SH-SY5Y (cell line): ENCODE results near the gene ATG9B.
A peak's percentile ranks its signal among the peaks of the same experiment; 100 is the strongest.

Experiments
- GATA2 ChIP-seq: IDR thresholded peaks from 2 replicates; pipeline ENCODE4 v1.6.1; 2011; ENCODE audit warnings: mild to moderate bottlenecking, low read depth, low read length
- GATA3 ChIP-seq: IDR thresholded peaks from 2 replicates; pipeline ENCODE4 v1.6.1; 2011; ENCODE audit warnings: low read depth, mild to moderate bottlenecking, low read length, moderate library complexity

The ATG9B gene

DNA sequence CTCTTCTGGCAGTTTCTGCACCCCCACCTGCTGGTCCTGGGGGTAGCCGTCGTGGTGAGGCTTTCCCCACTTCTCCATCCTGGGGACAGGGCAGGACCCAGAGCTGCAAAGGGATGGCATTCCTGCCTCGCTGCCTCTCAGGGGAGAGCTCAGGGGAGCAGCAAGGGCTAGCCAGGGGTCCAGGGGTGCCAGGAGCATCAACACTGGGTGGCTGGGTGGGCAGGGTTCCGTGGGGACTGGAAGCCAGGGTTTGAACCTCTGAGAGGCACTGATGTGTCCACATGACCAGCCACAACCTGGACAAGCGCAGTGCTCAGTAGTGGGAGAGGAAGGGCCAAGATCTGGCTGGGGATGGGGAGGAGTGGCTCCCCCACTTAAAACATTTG lies 9.6 kb upstream of the ATG9B start:
- TF ChIP-seq GATA3 (no peak), GATA2 (no peak)

DNA sequence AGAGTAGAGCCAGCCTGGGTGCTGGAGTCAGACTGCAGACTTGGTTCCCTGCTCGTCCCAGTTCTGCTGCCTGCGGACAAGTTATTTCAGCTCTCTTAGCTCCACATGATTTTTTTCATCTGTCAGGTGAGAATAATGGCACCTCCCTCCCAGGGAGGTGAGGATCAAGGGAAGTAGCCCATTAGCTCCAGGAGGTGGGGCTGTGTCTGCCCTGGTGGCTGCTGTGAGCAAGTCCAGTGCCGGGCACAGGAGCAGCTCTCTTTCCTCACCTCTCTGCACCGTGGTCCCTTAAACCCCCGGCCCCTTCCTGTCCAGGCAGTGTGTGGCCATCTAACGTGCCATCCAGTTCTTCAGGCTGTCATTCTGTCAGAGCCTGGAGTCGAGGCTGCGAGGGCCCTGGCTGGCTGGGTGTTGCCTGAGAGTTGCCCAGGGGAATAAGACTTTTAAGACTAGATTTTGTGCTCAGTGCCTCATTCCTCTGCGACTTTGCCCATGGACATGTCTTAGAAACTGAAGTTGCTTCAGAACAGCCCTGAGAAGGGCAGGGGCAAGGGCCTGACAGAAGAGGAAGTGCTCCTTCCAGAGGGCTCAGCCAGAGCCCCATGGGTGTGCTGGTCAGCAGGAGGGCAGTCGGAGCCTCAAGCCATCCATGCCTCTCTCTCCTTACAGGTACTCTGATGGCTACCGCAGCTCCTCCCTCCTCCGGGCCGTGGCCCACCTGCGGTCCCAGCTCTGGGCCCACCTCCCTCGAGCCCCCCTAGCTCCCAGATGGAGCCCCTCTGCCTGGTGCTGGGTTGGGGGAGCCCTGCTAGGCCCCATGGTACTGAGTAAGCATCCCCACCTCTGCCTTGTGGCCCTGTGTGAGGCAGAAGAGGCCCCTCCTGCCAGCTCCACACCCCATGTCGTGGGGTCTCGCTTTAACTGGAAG lies 8.9 kb upstream of the ATG9B start:
- TF ChIP-seq GATA3 (no peak), GATA2 (no peak)

DNA sequence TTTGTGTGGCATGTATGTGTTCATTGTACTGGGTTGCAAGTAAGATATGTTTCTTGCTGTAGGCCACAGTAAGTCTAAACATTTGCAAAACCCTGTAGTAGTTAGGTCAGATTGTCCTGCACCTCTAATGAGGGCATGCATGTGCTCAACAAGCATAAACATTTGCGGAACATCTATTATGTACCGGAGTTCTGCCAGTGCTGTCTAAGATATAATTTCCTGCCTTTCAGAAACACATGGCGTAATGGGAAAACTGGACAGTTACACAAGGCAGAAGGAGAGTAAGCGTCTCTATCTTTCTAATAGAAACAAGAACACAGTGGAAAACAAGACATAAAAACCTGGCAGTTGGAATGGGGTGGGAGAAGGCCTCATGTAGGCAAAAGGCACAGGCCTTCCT lies 6.7 kb upstream of the ATG9B start:
- no peak for TF ChIP-seq GATA3

DNA sequence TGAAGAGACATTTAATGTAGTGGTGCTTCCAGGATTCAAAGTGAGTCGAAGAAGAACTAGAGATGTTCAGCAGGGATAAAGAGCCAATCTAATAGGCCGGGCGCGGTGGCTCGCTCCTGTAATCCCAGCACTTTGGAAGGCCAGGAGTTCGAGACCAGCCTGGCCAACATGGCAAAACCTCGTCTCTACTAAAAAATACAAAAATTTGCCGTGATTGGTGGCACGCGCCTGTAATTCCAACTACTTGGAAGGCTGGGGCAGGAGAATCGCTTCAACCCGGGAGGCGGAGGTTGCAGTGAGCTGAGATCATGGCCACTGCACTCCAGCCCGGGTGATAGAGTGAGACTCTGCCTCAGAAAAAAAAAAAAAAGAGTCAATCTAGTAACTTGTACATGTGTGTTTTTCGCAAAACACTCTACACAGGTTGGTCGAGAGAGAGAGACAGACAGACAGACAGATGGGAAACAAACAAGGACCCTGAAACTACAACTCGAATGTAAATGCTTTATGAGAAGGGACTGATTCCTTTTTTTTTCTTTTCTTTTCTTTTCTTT lies 4.7 kb upstream of the ATG9B start:
- TF ChIP-seq GATA2 (no peak), GATA3 (no peak)

DNA sequence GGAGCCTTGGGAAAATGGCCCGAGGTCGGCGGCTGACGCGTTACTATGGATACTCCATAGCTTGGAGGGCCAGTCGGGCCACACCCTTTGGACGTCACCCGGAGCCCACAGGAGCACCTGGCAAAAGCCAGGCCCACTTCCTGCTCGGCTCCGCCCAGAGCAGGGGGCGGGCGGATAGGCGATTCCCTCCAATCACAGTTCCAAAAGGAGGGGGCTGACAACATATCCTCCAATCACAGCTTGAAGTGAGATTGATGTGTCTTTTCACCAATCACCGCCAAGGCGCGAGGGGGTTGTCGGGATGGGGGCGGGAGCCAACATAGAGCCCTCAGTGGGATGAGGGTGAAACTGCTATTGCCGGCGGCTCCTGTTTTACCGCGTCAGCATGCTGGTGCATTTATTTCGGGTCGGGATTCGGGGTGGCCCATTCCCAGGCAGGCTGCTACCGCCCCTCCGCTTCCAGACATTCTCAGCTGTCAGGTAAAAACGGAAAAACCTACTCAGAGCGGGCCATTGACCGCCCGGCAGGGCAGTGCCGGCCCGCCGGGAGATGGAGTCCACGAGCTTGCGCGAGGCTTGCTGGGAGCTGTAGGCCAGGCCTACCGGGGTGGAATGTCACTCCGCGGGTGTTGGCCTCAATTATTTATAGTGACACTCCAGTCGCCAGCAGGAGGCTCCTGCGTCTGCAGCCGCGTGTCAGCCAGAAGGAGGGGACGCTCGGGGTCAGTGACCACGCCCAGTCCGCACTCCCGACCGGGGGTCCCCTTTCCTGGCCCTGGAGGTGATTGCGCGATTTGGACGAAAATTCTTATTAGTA lies 4.0 kb upstream of the ATG9B start, which contains the start of gene ABCB8:
TSS of gene ABCB8 (plus strand) at position 320 of the 817 bp plus-strand sequence. CDS start at position 386, 66 bp downstream.
- no peak for TF ChIP-seq GATA3
- peak; percentile 26; the same call in 1 of the 2 replicates for TF ChIP-seq GATA2

DNA sequence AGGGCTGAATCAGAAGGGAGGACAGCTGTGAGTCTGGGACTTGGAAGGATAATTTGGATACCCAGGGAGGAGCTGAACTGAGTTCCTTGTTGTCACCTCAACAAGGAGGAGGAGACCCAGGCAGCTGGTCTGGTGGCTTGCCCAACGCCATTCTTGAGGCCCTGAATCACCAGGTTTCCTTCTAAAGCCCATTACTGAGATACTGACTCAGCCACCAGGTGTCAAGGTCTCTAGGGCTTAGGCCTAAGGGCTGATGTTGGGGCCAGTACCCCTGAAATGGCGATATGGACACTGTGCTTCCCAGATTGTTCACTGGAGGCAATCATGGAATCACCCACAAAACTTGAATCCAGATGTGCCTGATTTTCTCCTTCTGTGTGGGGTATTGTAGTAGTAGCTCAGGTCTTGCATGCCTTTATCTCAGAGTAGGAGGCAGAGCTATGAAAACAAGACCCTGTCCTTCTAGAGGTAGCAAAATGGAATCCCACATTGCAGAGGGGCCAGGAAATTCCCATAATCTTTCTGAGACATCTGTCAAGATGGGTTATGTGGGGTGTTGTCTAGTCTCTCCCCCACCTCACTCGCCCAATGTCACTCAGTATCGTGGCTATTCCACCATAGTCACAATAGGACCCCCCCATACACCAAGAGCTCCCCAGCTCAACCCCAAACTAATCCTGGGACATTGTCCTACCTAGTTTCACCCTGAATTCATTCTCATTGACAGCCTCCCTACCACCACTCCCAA lies 1.8 kb upstream of the ATG9B start:
- no peak for TF ChIP-seq GATA3
- TF ChIP-seq GATA2: no peak

DNA sequence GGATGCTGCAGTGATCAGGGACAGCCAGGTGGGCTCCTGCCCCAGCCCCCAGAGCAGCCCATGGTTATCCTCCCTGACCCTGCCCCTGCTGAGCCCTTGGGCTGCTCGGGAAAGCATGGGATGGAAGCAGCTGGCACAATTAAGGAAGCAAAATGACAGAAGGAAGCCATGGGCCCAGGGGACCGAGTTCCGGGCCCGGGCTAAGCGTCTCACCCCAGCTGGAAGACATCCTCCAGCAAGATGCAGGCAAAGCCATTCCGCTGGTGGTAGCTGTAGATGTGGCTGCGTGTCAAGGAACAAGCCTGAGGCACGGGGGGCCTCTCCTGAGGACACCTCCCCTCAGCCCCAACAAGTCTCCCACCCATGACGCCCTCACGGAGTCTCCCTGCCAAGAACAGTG lies 1.1 kb downstream of the ATG9B start:
- TF ChIP-seq GATA3 (no peak), GATA2 (no peak)

DNA sequence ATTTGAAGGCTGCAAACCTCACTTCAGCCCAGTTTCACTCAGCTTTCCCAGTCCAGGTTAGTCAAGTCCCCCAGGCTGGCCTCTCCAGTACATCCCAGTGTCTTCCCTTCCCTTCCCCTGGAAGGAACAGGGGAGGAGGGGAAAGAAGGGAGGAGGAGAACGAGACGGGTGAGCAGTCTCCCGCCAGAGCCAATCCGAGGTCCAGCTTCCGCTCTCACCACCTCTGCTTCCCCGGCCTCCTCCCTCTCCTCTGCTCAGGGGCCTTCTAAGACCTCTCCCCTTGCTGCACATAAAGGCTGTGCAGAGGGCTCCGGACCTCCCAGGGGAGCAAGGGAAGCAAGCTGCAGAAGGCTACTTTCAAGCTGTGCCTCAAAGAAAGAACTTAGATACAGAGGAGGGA lies 4.1 kb downstream of the ATG9B start:
- TF ChIP-seq GATA2 (no peak), GATA3 (no peak)

DNA sequence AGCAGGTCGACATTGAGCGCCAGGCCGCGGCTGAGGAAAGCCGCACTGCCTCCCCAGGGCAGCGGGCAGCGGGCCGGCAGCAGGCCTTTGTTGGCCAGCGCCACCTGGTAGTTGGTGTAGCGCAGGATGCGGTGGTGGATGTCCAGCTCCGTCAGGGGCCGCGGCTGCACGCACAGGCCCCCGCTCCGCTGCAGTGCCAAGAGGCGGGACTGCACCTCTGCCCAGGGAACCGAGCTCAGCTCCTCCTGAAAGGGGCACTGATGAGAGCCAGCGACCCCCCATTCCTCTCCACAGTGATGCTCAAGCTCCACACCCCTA lies 5.2 kb downstream of the ATG9B start:
- TF ChIP-seq GATA2: no peak
- no peak for TF ChIP-seq GATA3

DNA sequence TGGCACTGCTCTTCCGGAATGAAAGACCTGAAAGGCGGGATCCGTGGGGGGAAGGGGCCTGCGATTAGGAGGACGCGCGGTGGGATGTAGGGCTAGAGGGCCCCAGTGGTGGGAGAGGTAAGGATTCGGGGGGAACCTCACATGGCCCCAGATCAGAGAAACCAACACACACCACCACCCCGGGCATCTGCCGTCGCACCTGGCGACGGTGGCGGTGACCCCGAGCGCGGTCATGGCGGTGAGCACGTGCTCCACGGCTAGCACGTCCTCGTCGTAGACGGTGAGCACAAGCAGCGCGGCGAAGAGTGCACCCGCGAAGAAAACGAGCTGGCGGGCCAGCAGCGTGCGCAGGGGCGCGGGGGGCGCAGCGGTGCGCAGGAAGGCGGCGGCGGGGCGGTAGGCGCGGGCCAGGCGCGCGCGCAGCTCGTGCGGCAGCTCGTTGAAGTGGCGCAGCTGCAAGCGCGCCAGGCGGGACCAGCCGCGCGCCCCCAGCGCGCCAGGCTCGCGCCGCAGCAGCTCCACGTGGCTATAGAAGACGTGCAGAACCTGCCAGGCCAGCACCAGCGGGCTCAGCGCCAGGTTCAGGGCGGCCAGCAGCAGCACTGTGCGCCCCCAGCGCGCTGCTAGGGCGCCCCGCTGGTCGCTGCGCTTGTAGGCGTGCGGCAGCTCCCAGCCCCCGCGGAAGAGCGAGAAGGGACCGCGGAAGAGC lies 5.7 kb downstream of the ATG9B start:
- TF ChIP-seq GATA3 (no peak), GATA2 (no peak)

DNA sequence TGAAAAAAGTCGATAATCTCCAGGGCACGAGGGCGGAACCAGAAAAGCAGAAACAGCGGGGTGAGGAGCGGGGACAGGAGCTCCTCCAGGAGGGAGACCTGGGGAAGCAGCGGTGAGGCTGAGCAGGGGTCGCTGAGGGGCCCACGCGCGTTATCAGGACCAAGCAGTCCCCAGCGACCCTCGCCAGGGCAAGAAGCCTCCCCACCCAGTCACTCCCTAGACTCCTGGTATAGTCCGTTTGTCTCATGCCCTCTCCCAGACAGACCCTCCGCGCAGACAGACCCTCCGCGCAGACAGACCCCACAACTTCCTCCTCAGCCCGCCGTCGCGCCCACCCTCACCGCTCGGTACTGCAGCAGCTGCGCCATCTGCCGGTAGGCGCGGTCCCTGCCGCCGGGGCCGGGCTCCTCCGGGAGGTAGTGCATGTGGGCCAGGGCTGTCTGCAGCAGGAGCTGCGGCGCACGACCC lies 6.3 kb downstream of the ATG9B start:
- TF ChIP-seq GATA3 (no peak), GATA2 (peak; percentile 57)

DNA sequence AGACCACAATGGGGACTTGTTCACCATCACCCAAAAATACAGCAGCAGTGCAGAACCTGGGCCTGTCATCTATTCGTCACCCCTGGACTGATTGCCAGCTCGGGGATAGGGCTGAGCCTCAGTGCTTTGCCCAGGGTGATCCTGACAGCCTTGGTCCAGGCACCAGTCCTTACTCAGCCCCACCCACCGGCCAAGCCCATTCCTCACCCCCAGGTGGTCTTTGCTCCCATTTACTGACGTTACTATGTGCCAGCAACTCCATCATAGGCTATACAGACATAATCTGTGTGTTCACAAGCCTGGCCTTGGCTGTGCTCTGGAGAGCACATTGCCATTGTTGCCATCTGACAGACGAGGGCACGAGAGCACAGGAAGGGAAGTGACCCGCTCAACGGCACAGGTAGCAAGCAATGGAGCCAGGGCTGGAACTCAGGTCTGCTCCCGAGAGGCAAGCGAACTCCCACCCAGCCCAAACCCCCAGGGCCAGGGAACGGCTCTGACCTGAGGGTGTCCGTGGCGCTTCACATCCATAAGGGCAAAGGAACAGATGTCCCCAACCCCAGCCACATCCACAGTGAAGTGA lies 6.8 kb downstream of the ATG9B start:
- TF ChIP-seq GATA2 (no peak), GATA3 (no peak)

DNA sequence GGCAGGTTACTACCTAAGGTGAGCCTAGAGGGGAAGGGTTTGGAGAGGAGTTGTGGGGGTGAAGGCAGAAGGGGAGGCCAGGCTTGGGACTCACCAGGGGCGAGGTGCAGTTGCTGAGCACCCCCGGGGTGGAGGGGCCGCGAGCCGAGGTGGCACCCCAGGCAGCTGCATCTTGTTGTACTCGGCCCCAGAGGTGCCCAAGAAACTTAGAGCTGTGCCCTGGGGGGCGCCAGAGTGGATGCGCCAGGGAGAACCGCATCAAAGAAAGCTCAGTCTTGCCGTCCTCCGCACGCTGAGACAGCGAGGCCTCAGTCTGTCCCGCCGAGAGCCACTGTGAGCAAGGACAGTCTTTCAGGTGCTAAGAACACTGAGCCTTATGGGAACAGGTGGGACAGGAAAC lies 7.4 kb downstream of the ATG9B start:
- no peak for TF ChIP-seq GATA3
- TF ChIP-seq GATA2: no peak
